ENCODE data around the gene NOTUM. TPM values are rescaled to one million over a fixed set of nuclear protein-coding genes. Genes with fewer than 3 reads are reported as not detected.

Gene NOTUM
- under 1 TPM; 0.30 to 0.34 TPM for total RNA-seq

GRCh38 chr17:81961087-81961511 lies at the start of gene NOTUM:
NOTUM (minus strand) TSS chr17:81961187; CDS start chr17:81960909, 278 bp downstream.

DNA sequence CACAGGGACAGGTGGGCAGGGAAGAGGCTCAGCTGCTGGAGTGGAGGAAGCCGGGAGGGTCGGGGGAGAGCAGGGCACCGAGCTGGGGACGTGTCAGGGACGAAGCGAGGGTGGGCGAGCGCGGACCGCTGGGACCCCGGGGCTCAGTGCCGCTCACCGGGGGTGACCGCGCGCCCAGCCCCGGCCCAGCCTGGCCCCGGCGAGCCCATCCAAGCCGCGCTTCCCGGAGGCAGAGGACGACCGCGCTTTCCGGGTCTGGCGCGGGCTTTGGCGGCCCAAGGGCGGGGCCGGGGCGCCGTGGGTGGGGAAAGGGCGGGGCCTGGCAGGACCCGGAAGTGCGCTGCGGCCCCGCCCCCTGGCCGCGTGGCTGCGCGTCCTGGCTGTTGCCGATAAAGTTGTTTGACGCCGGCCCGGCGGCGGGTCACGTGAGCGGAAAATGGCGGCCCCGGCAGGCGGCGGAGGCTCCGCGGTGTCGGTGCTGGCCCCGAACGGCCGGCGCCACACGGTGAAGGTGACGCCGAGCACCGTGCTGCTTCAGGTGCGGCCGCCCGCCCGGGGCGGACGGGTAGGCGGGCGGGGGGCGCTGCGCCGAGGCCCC lies 16.3 kb upstream of the NOTUM start, which contains the start of gene ASPSCR1:
ASPSCR1 (plus strand) TSS at position 419 of the 598 bp plus-strand sequence; CDS start at position 437, 18 bp downstream.

DNA sequence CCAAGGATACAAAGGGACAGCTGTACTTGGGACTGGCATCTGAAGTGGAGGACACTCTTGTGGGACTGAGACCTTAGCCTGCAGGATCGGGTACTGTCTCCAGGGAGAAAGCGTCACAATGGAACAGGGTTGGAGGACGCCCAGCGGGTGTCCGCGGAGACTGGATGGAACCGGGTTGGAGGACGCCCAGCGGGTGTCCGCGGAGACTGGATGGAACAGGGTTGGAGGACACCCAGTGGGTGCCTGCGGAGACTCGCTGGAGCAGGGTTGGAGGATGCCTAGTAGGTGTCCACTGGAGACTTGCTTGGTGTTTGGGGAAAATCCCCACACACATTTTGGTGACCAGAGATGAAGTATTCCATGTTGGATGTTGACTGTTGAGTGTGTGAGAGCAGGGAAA lies 13.8 kb downstream of the NOTUM start, which contains the start of gene MYADML2:
MYADML2 (minus strand) TSS at position 45 of the 400 bp plus-strand sequence. CDS start 5,492 bp downstream, outside the sequence.

GRCh38 chr17:81927653-81928543 lies 33.1 kb downstream of the NOTUM start, which contains the start of gene MAFG:
MAFG (minus strand) TSS chr17:81927735; CDS start chr17:81923185, 4,550 bp downstream.

DNA sequence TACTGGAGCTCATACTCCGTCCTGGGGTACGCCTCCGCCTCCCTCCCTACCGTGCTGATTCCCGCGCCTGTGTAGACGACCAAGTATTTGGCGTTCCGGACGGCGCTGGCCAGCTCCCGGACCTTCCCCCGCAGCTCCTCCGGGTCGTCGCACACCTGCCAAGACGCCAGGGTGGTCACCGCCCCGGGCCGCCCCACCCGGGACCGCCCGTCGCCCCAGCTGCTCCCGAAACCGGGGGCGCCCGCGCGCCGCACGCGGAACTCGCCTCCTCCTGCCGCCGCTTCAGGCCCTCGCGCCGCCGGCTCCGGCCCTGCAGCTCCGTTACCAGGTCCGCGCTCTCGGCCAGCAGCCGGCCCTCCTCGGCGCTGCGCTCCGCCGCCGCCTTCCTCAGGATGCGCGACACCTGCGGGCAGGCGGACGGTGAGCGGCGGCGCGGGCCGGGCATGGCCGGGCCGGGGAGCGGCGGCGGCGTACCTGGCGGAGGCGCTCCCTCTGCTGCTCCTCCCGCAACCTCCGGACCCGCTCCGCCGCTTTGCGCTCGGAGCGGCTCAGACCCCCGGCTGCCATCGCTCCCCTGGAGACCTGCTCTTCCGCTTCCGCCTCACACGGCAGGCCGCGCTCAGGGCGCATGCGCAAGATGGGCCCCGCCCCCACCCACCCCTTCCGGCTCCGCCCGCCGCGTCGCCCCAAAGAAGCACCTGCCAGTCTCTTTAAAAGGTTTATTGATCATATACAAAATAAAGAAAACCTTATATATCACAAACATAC lies 43.2 kb downstream of the NOTUM start, which contains the start of gene SIRT7:
SIRT7 (minus strand) TSS at position 612 of the 768 bp plus-strand sequence; CDS start at position 567, 45 bp downstream.

GRCh38 chr17:81911277-81911961 lies 49.6 kb downstream of the NOTUM start, which contains the start of gene PCYT2:
PCYT2 (minus strand) TSS chr17:81911399; CDS start chr17:81911355, 44 bp downstream.

Other genes starting within 250 kb of the NOTUM start
- 10 to 100 TPM; 18.1 to 19.5 TPM for gene SLC25A10, start 248.9 kb downstream of the NOTUM start, total RNA-seq
- gene GCGR, start 157.0 kb downstream of the NOTUM start, total RNA-seq = not detected
- 10 to 100 TPM; 51.6 to 53.9 TPM for gene MCRIP1, start 127.9 kb downstream of the NOTUM start, total RNA-seq
- not detected for gene PPP1R27, start 126.1 kb downstream of the NOTUM start, total RNA-seq
- gene P4HB, start 100.7 kb downstream of the NOTUM start, total RNA-seq = 100 to 1,000 TPM; 471 to 474 TPM
- gene ARHGDIA, start 89.8 kb downstream of the NOTUM start, total RNA-seq = 100 to 1,000 TPM; 575 to 590 TPM
- 100 to 1,000 TPM; 145 to 147 TPM for gene ALYREF, start 69.6 kb downstream of the NOTUM start, total RNA-seq
- gene ANAPC11, start 69.5 kb downstream of the NOTUM start, total RNA-seq = 10 to 100 TPM; 67.2 to 75.1 TPM
- under 1 TPM; 0.10 to 0.20 TPM for gene NPB, start 58.9 kb downstream of the NOTUM start, total RNA-seq
- gene PCYT2, start 49.8 kb downstream of the NOTUM start, total RNA-seq = 10 to 100 TPM; 43.8 to 49.5 TPM
- 10 to 100 TPM; 51.5 to 52.8 TPM for gene SIRT7, start 43.0 kb downstream of the NOTUM start, total RNA-seq
- gene MAFG, start 33.5 kb downstream of the NOTUM start, total RNA-seq = 10 to 100 TPM; 22.6 to 23.9 TPM
- 10 to 100 TPM; 23.3 to 26.1 TPM for gene PYCR1, start 23.9 kb downstream of the NOTUM start, total RNA-seq
- not detected for gene MYADML2, start 14.0 kb downstream of the NOTUM start, total RNA-seq
- gene ASPSCR1, start 16.4 kb upstream of the NOTUM start, total RNA-seq = 10 to 100 TPM; 37.4 to 39.5 TPM
- gene CENPX, start 61.7 kb upstream of the NOTUM start, total RNA-seq = 10 to 100 TPM; 49.8 to 49.9 TPM
- gene LRRC45, start 62.1 kb upstream of the NOTUM start, total RNA-seq = 10 to 100 TPM; 29.8 to 33.7 TPM
- 1 to 10 TPM; 6.0 to 6.2 TPM for gene RAC3, start 70.5 kb upstream of the NOTUM start, total RNA-seq
- gene DCXR, start 76.5 kb upstream of the NOTUM start, total RNA-seq = 100 to 1,000 TPM in 1 of 2 experiments, 10 to 100 TPM in 1; 98.5 to 103 TPM
- 10 to 100 TPM; 25.1 to 26.8 TPM for gene RFNG, start 90.6 kb upstream of the NOTUM start, total RNA-seq
- 10 to 100 TPM; 66.6 to 67.5 TPM for gene GPS1, start 90.7 kb upstream of the NOTUM start, total RNA-seq
- gene DUS1L, start 104.6 kb upstream of the NOTUM start, total RNA-seq = 100 to 1,000 TPM; 110 to 111 TPM
- gene FASN, start 137.0 kb upstream of the NOTUM start, total RNA-seq = 100 to 1,000 TPM; 153 to 162 TPM